ENCODE results near the gene TESPA1. TPM values are rescaled to one million over a fixed set of nuclear protein-coding genes. Genes with fewer than 3 reads are reported as not detected.

TESPA1 gene
- total and polyA plus RNA-seq, 2 of the 8 experiments (the other 6 are each of a cell fraction or from before 2014, with no cell fraction given) = not detected

DNA sequence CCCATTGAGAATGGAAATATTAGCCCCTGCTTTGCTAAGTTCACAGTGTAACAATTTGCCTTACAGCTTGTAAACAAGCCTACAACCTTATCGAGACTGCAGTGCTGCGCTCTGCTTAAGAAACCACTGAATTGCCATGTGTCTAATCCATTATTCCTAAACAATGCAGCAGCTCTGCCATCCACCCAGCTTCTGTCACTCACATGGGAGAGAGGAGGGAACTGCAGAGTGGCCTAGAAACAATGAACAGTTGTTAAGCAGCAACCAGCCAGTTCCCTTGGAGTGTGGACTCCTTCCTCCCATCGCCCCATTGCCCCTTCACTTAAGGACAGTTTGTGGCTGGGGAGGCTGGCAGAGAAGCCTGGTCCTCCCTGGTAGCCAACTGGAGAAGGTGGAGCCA lies 42.9 kb downstream of the TESPA1 start (continued):
- TF ChIP-seq SIRT6 (IDR thresholded peaks at IDR 0.05; ENCODE audit: low read length) (no peak), CBX8 (IDR thresholded peaks at IDR 0.05; ENCODE audit: borderline replicate concordance, low read depth, low read length) (no peak), SP4 (IDR thresholded peaks at IDR 0.05; ENCODE audit: low read length) (no peak)
